Activated T-cell treated with anti-CD3 and anti-CD28 coated beads for 48 hours (primary cell): ENCODE data around the gene RTN4RL2.
"Not testable (repeated sequence)": the region's sequence is repeated elsewhere in the genome, so short reads cannot be mapped to it uniquely, and the experiment has no call there.

Experiments
- DNase-seq: peaks from one replicate; pipeline ENCODE4 v3.0.0-alpha.2; 2020; ENCODE audit warnings: low read depth

Gene RTN4RL2

GRCh38 chr11:57432714-57433163 is 27.6 kb upstream of the RTN4RL2 start:
- DNase-seq: no peak

GRCh38 chr11:57434640-57435546 is 25.4 kb upstream of the RTN4RL2 start:
- DNase-seq: no peak

GRCh38 chr11:57436031-57436430 is 24.3 kb upstream of the RTN4RL2 start:
- DNase-seq: no peak

- DNase-seq: no peak
These were observed 21.7 kb upstream of the RTN4RL2 start for GRCh38 chr11:57438345-57439285.

GRCh38 chr11:57439786-57440185 is 20.5 kb upstream of the RTN4RL2 start:
- DNase-seq: no peak

GRCh38 chr11:57440744-57441414 is 19.4 kb upstream of the RTN4RL2 start:
- DNase-seq: no peak

GRCh38 chr11:57444362-57445121 is 15.8 kb upstream of the RTN4RL2 start:
- DNase-seq: no peak

GRCh38 chr11:57445122-57445394 is 15.3 kb upstream of the RTN4RL2 start:
- DNase-seq: not testable (repeated sequence)

- no peak for DNase-seq
These were observed 14.3 kb upstream of the RTN4RL2 start for GRCh38 chr11:57446055-57446454.

- no peak for DNase-seq
These were observed 6.7 kb upstream of the RTN4RL2 start for GRCh38 chr11:57453543-57454177.

- peak; percentile 64 for DNase-seq
These were observed 3.2 kb upstream of the RTN4RL2 start for GRCh38 chr11:57456960-57457642.

GRCh38 chr11:57457643-57458023 is 2.7 kb upstream of the RTN4RL2 start:
- DNase-seq: no peak

GRCh38 chr11:57458060-57458409 is 2.3 kb upstream of the RTN4RL2 start:
- no peak for DNase-seq

GRCh38 chr11:57458410-57459163 is 1.7 kb upstream of the RTN4RL2 start:
- DNase-seq: peak; percentile 53

- DNase-seq: no peak
These were observed 935 bp upstream of the RTN4RL2 start for GRCh38 chr11:57459164-57460021.

- no peak for DNase-seq
These were observed 726 bp downstream of the RTN4RL2 start for GRCh38 chr11:57460758-57461749.

GRCh38 chr11:57461841-57462489 is 1.6 kb downstream of the RTN4RL2 start:
- DNase-seq: no peak
